Osteoblast (primary cell): ENCODE data around the gene POLR3GL. TPM values are rescaled to one million over a fixed set of nuclear protein-coding genes. Genes with fewer than 3 reads are reported as not detected.

Source experiments
- DNase-seq: peaks from one replicate; pipeline ENCODE4 v3.0.0; 2011; ENCODE audit warnings: low spot score, mixed read lengths; ENCODE audit not compliant: insufficient read length; ENCODE audit errors: missing footprints
- H2AFZ ChIP-seq: 2 replicates; pipeline ENCODE4 v1.6.0; 2011; ENCODE audit warnings: mild to moderate bottlenecking, low read length
- H3K27ac ChIP-seq: 2 replicates; pipeline ENCODE4 v1.5.1; 2011; ENCODE audit warnings: mild to moderate bottlenecking, low read depth, low read length, moderate library complexity
- H3K27me3 ChIP-seq: 2 replicates; pipeline ENCODE4 v1.6.0; 2012; ENCODE audit warnings: mild to moderate bottlenecking, control low read depth, inconsistent platforms, low read length, moderate library complexity; ENCODE audit not compliant: insufficient read depth
- H3K36me3 ChIP-seq: 2 replicates; pipeline ENCODE4 v1.5.1; 2011; ENCODE audit warnings: mild to moderate bottlenecking, low read length, control low read depth, moderate library complexity; ENCODE audit not compliant: insufficient read depth
- H3K4me1 ChIP-seq: 2 replicates; pipeline ENCODE4 v1.5.1; 2011; ENCODE audit warnings: mild to moderate bottlenecking, low read length, control low read depth, moderate library complexity; ENCODE audit not compliant: insufficient read depth
- H3K4me2 ChIP-seq: 2 replicates; pipeline ENCODE4 v1.6.0; 2011; ENCODE audit warnings: mild to moderate bottlenecking, low read length; ENCODE audit not compliant: insufficient read depth
- H3K4me3 ChIP-seq: fragments of 200-600 bp; sonication (generic); 3 replicates; pipeline ENCODE4 v1.5.1; 2012; ENCODE audit warnings: mild to moderate bottlenecking, low read length, inconsistent platforms; ENCODE audit not compliant: insufficient read depth
- H3K79me2 ChIP-seq: 2 replicates; pipeline ENCODE4 v1.6.0; 2012; ENCODE audit warnings: mild to moderate bottlenecking, low read length, control low read depth, inconsistent platforms; ENCODE audit not compliant: insufficient read depth
- H3K9me3 ChIP-seq: 2 replicates; pipeline ENCODE4 v1.5.1; 2011; ENCODE audit warnings: low read depth, low read length, control low read depth
- H4K20me1 ChIP-seq: 2 replicates; pipeline ENCODE4 v1.6.0; 2012; ENCODE audit warnings: mild to moderate bottlenecking, low read length, control low read depth; ENCODE audit not compliant: insufficient read depth
- CTCF ChIP-seq: IDR thresholded peaks from 2 replicates; pipeline ENCODE4 v1.5.1; 2011; ENCODE audit warnings: mild to moderate bottlenecking, low read depth, low read length, moderate library complexity; ENCODE audit errors: extremely low read depth
- total RNA-seq: library from RNA; depleted of rRNA; stranded (reverse); fragments of >200 nt; gene quantifications from 2 replicates; pipeline ENCODE4 v1.2.3, GENCODE V29; 2012

The POLR3GL gene
- total RNA-seq, 1 donor = 9.4 TPM

- H3K4me3 ChIP-seq = peak overlapping the region; percentile 91
- no peak overlapping the region for H2AFZ ChIP-seq
- H3K9me3 ChIP-seq = no peaks in the 10 kb centered on the region
- peaks cover 38% of the 10 kb centered on the region for H3K36me3 ChIP-seq
- H3K79me2 ChIP-seq = peaks cover 40% of the 10 kb centered on the region
- no peak for DNase-seq
- H4K20me1 ChIP-seq = peaks cover 43% of the 10 kb centered on the region
- TF ChIP-seq CTCF = no peak
- no peak overlapping the region for H3K27ac ChIP-seq
- no peaks in the 10 kb centered on the region for H3K27me3 ChIP-seq
- H3K4me2 ChIP-seq = peak overlapping the region; percentile 92
- peaks cover 28% of the 10 kb centered on the region for H3K4me1 ChIP-seq
These were observed 28.0 kb downstream of the POLR3GL start for GRCh38 chr1:145992502-145992936.

- TF ChIP-seq CTCF = no peak
- Histone ChIP-seq H3K27ac (no peak overlapping the region), H3K27me3 (no peaks in the 10 kb centered on the region), H3K9me3 (no peaks in the 10 kb centered on the region), H2AFZ (no peak overlapping the region), H4K20me1 (peaks cover 43% of the 10 kb centered on the region), H3K36me3 (peaks cover 38% of the 10 kb centered on the region), H3K4me3 (peak overlapping the region; percentile 91), H3K4me1 (peaks cover 29% of the 10 kb centered on the region), H3K79me2 (peaks cover 40% of the 10 kb centered on the region), H3K4me2 (peak overlapping the region; percentile 92)
- DNase-seq = no peak
These were observed 28.6 kb downstream of the POLR3GL start for GRCh38 chr1:145992958-145993617.

DNA sequence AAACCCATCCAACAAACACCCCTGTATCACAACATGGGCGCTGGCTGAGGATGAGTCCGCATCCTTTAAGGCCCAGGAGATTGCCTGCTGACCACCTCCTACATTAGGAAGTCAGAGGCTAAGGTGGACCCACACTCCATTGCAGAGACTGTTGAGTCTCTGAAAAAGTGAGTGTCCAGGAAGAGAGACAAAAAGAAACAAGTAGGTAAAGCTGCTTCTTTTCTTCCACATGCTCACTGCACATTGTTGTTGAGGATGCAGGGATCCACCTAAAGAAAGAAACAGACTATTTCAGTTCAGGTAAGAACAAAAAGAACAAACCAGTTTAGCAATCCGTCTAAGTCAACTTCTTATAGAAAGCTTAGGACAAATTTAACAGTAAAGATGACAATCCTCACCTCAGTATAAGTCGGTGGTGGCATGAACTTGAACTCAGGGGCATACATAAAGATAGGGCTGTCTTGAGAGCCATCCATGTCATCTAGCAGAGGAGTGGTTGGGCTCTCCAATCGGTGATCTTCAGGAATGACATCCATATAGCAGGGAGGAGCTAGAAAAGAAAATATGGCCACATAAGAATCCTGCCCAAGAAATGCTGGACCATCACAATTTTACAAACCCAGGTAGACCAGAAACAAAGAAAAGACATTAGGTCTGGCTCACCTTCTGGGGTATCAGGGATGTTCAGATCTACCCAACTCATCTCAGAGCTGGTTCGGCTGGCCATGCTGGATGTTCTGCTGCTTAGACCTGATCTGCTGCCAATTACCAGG lies 29.3 kb downstream of the POLR3GL start:
- H3K4me2 ChIP-seq = peak overlapping the region; percentile 92
- H3K4me3 ChIP-seq = peak overlapping the region; percentile 91
- H2AFZ ChIP-seq = no peak overlapping the region
- H3K36me3 ChIP-seq = peaks cover 38% of the 10 kb centered on the region
- no peak for TF ChIP-seq CTCF
- H3K27me3 ChIP-seq = no peaks in the 10 kb centered on the region
- peaks cover 29% of the 10 kb centered on the region for H3K4me1 ChIP-seq
- H3K9me3 ChIP-seq = no peaks in the 10 kb centered on the region
- DNase-seq = no peak
- peaks cover 40% of the 10 kb centered on the region for H3K79me2 ChIP-seq
- peaks cover 43% of the 10 kb centered on the region for H4K20me1 ChIP-seq
- no peak overlapping the region for H3K27ac ChIP-seq
